ENCODE measurements around the gene ZNF521.

The ZNF521 gene

DNA sequence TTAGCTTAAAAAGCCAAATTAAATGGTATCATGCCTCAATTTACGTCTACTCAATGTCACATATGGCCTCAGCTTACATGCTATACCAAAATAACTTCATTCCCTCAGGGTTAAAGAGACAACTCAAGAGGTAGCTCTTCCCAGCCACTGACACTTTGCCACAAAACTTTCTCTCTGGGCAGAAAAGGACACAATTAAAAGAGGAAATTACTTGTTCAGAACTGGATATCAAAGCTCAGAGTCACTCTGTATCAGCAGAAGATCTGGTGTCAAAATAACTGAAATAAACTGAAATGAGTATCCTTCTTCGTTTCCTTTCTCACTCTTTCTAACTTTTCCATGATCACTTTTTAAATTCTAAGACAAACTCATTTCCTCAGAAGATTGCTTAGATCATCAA, 108.7 kb downstream of the ZNF521 start:
- H3K27ac ChIP-seq (ENCODE audit: low read depth in 2 of 2, low read length in 2 of 2) = no peak overlapping the region
- H3K36me3 ChIP-seq (ENCODE audit: control insufficient read depth in 2 of 2, insufficient read depth in 2 of 2, low read length in 2 of 2) = no peaks in the 10 kb centered on the region
- no peaks in the 10 kb centered on the region for H3K9me3 ChIP-seq (ENCODE audit: control insufficient read depth in 2 of 2, low read length in 2 of 2)
- H3K27me3 ChIP-seq (ENCODE audit: control insufficient read depth in 2 of 2, insufficient read depth in 2 of 2, low read length in 2 of 2) = no peaks in the 10 kb centered on the region
- H3K4me1 ChIP-seq (ENCODE audit: control insufficient read depth in 2 of 2, insufficient read depth in 2 of 2, low read length in 2 of 2) = no peaks in the 10 kb centered on the region
- no peak overlapping the region for H3K4me3 ChIP-seq (ENCODE audit: low read length in 2 of 2)
- no peak overlapping the region for H3K9ac ChIP-seq (ENCODE audit: low read depth in 1 of 2, low read length in 2 of 2)

GRCh38 chr18:25240420-25240770, 111.6 kb downstream of the ZNF521 start:
- Histone ChIP-seq H3K9ac (ENCODE audit: low read depth in 1 of 2, low read length in 2 of 2) (no peak overlapping the region), H3K4me3 (ENCODE audit: low read length in 2 of 2) (no peak overlapping the region), H3K9me3 (ENCODE audit: control insufficient read depth in 2 of 2, low read length in 2 of 2) (no peaks in the 10 kb centered on the region), H3K27me3 (ENCODE audit: control insufficient read depth in 2 of 2, insufficient read depth in 2 of 2, low read length in 2 of 2) (no peaks in the 10 kb centered on the region), H3K4me1 (ENCODE audit: control insufficient read depth in 2 of 2, insufficient read depth in 2 of 2, low read length in 2 of 2) (no peaks in the 10 kb centered on the region), H3K36me3 (ENCODE audit: control insufficient read depth in 2 of 2, insufficient read depth in 2 of 2, low read length in 2 of 2) (no peaks in the 10 kb centered on the region), H3K27ac (ENCODE audit: low read depth in 2 of 2, low read length in 2 of 2) (no peak overlapping the region)

GRCh38 chr18:25239581-25240419, 112.2 kb downstream of the ZNF521 start:
- Histone ChIP-seq H3K9me3 (ENCODE audit: control insufficient read depth in 2 of 2, low read length in 2 of 2) (no peaks in the 10 kb centered on the region), H3K36me3 (ENCODE audit: control insufficient read depth in 2 of 2, insufficient read depth in 2 of 2, low read length in 2 of 2) (no peaks in the 10 kb centered on the region), H3K27me3 (ENCODE audit: control insufficient read depth in 2 of 2, insufficient read depth in 2 of 2, low read length in 2 of 2) (no peaks in the 10 kb centered on the region), H3K4me1 (ENCODE audit: control insufficient read depth in 2 of 2, insufficient read depth in 2 of 2, low read length in 2 of 2) (no peaks in the 10 kb centered on the region), H3K4me3 (ENCODE audit: low read length in 2 of 2) (no peak overlapping the region), H3K27ac (ENCODE audit: low read depth in 2 of 2, low read length in 2 of 2) (no peak overlapping the region), H3K9ac (ENCODE audit: low read depth in 1 of 2, low read length in 2 of 2) (no peak overlapping the region)

GRCh38 chr18:25239151-25239550, 112.8 kb downstream of the ZNF521 start:
- H3K4me1 ChIP-seq (ENCODE audit: control insufficient read depth in 2 of 2, insufficient read depth in 2 of 2, low read length in 2 of 2) = no peaks in the 10 kb centered on the region
- no peaks in the 10 kb centered on the region for H3K36me3 ChIP-seq (ENCODE audit: control insufficient read depth in 2 of 2, insufficient read depth in 2 of 2, low read length in 2 of 2)
- no peak overlapping the region for H3K9ac ChIP-seq (ENCODE audit: low read depth in 1 of 2, low read length in 2 of 2)
- no peak overlapping the region for H3K27ac ChIP-seq (ENCODE audit: low read depth in 2 of 2, low read length in 2 of 2)
- no peaks in the 10 kb centered on the region for H3K9me3 ChIP-seq (ENCODE audit: control insufficient read depth in 2 of 2, low read length in 2 of 2)
- no peaks in the 10 kb centered on the region for H3K27me3 ChIP-seq (ENCODE audit: control insufficient read depth in 2 of 2, insufficient read depth in 2 of 2, low read length in 2 of 2)
- no peak overlapping the region for H3K4me3 ChIP-seq (ENCODE audit: low read length in 2 of 2)

DNA sequence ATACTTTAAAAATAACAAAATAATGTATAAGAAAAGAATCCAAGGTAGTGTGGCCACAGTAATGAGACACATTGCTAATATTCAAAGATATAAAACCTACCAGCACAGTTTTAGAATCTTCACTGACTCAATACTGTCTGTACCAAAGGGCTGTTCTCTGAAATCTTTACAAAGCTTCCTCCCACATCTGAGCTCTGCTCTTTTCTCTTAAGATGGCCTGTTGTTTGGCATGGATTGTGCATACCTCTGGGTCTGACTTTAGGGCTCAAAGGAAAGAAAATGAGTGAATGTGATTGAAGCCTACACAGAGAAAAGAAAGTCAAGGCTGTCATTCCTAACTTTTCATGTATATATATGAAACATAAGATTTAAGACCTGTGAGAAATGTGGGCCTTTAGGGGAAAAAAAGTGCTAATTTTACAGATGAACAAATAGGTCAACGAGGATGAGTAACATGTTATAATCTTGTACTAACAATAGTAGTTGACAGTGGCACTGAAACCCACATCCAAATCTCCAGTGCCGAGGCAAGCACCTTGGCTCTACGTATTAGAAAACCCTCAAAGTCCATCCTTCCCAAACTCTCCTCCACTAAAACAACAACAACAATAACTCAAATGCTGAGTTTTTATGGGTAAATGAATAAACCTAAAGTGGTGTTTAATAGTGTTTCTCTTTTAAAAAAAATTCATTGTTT, 114.2 kb downstream of the ZNF521 start:
- H3K27ac ChIP-seq (ENCODE audit: low read depth in 2 of 2, low read length in 2 of 2) = no peak overlapping the region

GRCh38 chr18:25236736-25237135, 115.2 kb downstream of the ZNF521 start:
- Histone ChIP-seq H3K4me1 (ENCODE audit: control insufficient read depth in 2 of 2, insufficient read depth in 2 of 2, low read length in 2 of 2) (no peaks in the 10 kb centered on the region), H3K4me3 (ENCODE audit: low read length in 2 of 2) (no peak overlapping the region), H3K36me3 (ENCODE audit: control insufficient read depth in 2 of 2, insufficient read depth in 2 of 2, low read length in 2 of 2) (no peaks in the 10 kb centered on the region), H3K27ac (ENCODE audit: low read depth in 2 of 2, low read length in 2 of 2) (no peak overlapping the region), H3K27me3 (ENCODE audit: control insufficient read depth in 2 of 2, insufficient read depth in 2 of 2, low read length in 2 of 2) (no peaks in the 10 kb centered on the region), H3K9ac (ENCODE audit: low read depth in 1 of 2, low read length in 2 of 2) (no peak overlapping the region), H3K9me3 (ENCODE audit: control insufficient read depth in 2 of 2, low read length in 2 of 2) (no peaks in the 10 kb centered on the region)

More for the DNA sequence above, 114.2 kb downstream of the ZNF521 start:
- H3K36me3 ChIP-seq (ENCODE audit: control insufficient read depth in 2 of 2, insufficient read depth in 2 of 2, low read length in 2 of 2) = no peaks in the 10 kb centered on the region
- H3K9ac ChIP-seq (ENCODE audit: low read depth in 1 of 2, low read length in 2 of 2) = no peak overlapping the region
- H3K4me3 ChIP-seq (ENCODE audit: low read length in 2 of 2) = no peak overlapping the region
- no peaks in the 10 kb centered on the region for H3K27me3 ChIP-seq (ENCODE audit: control insufficient read depth in 2 of 2, insufficient read depth in 2 of 2, low read length in 2 of 2)
- no peaks in the 10 kb centered on the region for H3K9me3 ChIP-seq (ENCODE audit: control insufficient read depth in 2 of 2, low read length in 2 of 2)
- no peaks in the 10 kb centered on the region for H3K4me1 ChIP-seq (ENCODE audit: control insufficient read depth in 2 of 2, insufficient read depth in 2 of 2, low read length in 2 of 2)

DNA sequence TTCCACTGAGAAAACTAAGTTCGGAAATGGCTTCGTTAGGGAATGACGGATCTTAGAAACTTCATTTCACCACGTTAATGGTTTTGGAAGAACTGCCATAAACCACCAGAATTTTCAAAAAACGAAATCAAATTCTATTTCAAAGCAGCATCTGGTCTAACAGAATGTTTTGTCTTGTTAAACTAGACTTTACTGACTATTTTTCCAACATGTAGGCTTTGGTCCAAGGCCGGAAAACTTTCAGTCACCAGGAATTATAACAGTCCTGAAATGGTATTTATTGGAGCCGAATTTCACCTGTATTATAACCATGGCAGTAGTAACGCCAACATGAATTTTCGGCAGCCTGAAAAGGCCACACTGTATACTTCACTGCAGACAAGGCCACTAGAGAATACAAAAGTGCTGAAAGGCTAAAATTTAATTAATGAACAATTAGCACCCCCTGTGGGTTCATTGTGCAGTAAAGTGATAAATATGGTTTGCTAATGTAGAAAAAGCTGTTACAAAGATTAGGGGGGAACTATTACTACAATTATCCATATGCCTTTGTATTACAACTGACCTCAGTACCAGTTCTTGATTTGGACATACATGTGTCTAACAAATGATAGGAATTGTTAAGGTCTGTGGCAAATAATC, 116.4 kb downstream of the ZNF521 start:
- Histone ChIP-seq H3K27me3 (ENCODE audit: control insufficient read depth in 2 of 2, insufficient read depth in 2 of 2, low read length in 2 of 2) (no peaks in the 10 kb centered on the region), H3K4me3 (ENCODE audit: low read length in 2 of 2) (no peak overlapping the region), H3K4me1 (ENCODE audit: control insufficient read depth in 2 of 2, insufficient read depth in 2 of 2, low read length in 2 of 2) (no peaks in the 10 kb centered on the region), H3K9me3 (ENCODE audit: control insufficient read depth in 2 of 2, low read length in 2 of 2) (no peaks in the 10 kb centered on the region), H3K9ac (ENCODE audit: low read depth in 1 of 2, low read length in 2 of 2) (no peak overlapping the region), H3K36me3 (ENCODE audit: control insufficient read depth in 2 of 2, insufficient read depth in 2 of 2, low read length in 2 of 2) (no peaks in the 10 kb centered on the region), H3K27ac (ENCODE audit: low read depth in 2 of 2, low read length in 2 of 2) (no peak overlapping the region)

- H3K36me3 ChIP-seq (ENCODE audit: control insufficient read depth in 2 of 2, insufficient read depth in 2 of 2, low read length in 2 of 2) = no peaks in the 10 kb centered on the region
- H3K9ac ChIP-seq (ENCODE audit: low read depth in 1 of 2, low read length in 2 of 2) = no peak overlapping the region
- no peak overlapping the region for H3K4me3 ChIP-seq (ENCODE audit: low read length in 2 of 2)
- H3K27me3 ChIP-seq (ENCODE audit: control insufficient read depth in 2 of 2, insufficient read depth in 2 of 2, low read length in 2 of 2) = no peaks in the 10 kb centered on the region
- no peak overlapping the region for H3K27ac ChIP-seq (ENCODE audit: low read depth in 2 of 2, low read length in 2 of 2)
- H3K4me1 ChIP-seq (ENCODE audit: control insufficient read depth in 2 of 2, insufficient read depth in 2 of 2, low read length in 2 of 2) = no peaks in the 10 kb centered on the region
- H3K9me3 ChIP-seq (ENCODE audit: control insufficient read depth in 2 of 2, low read length in 2 of 2) = no peaks in the 10 kb centered on the region
These were observed 117.1 kb downstream of the ZNF521 start for GRCh38 chr18:25234740-25235345.

DNA sequence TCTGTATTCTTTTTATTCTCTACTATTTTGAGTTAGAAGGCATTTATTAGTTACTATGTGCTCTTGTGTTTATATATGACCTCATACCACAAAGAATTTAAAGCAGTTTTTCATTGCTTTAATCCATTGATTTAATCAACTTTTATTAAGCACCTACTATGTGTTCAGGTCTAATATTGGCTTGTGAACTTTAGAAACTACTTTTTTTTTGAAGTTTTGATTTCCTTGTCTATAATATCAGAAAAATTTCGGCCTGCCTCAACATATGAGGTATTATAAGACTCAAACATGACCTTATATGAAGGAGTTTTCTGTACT, 117.7 kb downstream of the ZNF521 start:
- H3K27ac ChIP-seq (ENCODE audit: low read depth in 2 of 2, low read length in 2 of 2) = no peak overlapping the region
- H3K36me3 ChIP-seq (ENCODE audit: control insufficient read depth in 2 of 2, insufficient read depth in 2 of 2, low read length in 2 of 2) = no peaks in the 10 kb centered on the region
- no peaks in the 10 kb centered on the region for H3K27me3 ChIP-seq (ENCODE audit: control insufficient read depth in 2 of 2, insufficient read depth in 2 of 2, low read length in 2 of 2)
- no peaks in the 10 kb centered on the region for H3K9me3 ChIP-seq (ENCODE audit: control insufficient read depth in 2 of 2, low read length in 2 of 2)
- no peak overlapping the region for H3K4me3 ChIP-seq (ENCODE audit: low read length in 2 of 2)
- H3K9ac ChIP-seq (ENCODE audit: low read depth in 1 of 2, low read length in 2 of 2) = no peak overlapping the region
- no peaks in the 10 kb centered on the region for H3K4me1 ChIP-seq (ENCODE audit: control insufficient read depth in 2 of 2, insufficient read depth in 2 of 2, low read length in 2 of 2)

Data from mucosa of rectum (tissue), 2 donors.